Mesothelial cell of epicardium (in vitro differentiated cells): ENCODE measurements around the gene ZFAND2B. TPM values are rescaled to one million over a fixed set of nuclear protein-coding genes. Genes with fewer than 3 reads are reported as not detected.

Source experiments
- DNase-seq, 2 experiments: peaks; one replicate each; pipeline ENCODE4 v3.0.0; 2021; ENCODE audit warnings: low spot score in 2 of 2; ENCODE audit not compliant: unreplicated experiment in 2 of 2
- H3K27ac Mint-ChIP-seq: 2 replicates; pipeline ENCODE4 v1.8.0; 2021; ENCODE audit warnings: mixed read lengths
- H3K27me3 Mint-ChIP-seq: 2 replicates; pipeline ENCODE4 v1.8.0; 2021; ENCODE audit warnings: low read depth, mixed read lengths
- H3K36me3 Mint-ChIP-seq: 2 replicates; pipeline ENCODE4 v1.8.0; 2021; ENCODE audit warnings: mixed read lengths
- H3K4me1 Mint-ChIP-seq: 2 replicates; pipeline ENCODE4 v1.8.0; 2021; ENCODE audit warnings: mixed read lengths
- H3K4me3 Mint-ChIP-seq: 2 replicates; pipeline ENCODE4 v1.8.0; 2021; ENCODE audit warnings: mild to moderate bottlenecking, moderate library complexity, mixed read lengths
- H3K9me3 Mint-ChIP-seq: 2 replicates; pipeline ENCODE4 v1.8.0; 2021; ENCODE audit warnings: mixed read lengths
- total RNA-seq: library from RNA; stranded (reverse); gene quantifications from 3 replicates; pipeline ENCODE4 v1.2.1, GENCODE V29; 2021
- TF ChIP-seq, protein P1 (sequence below): fragments of 200-600 bp; sonication (generic); IDR thresholded peaks from one replicate; pipeline ENCODE4 v1.5.0; 2021; ENCODE audit warnings: antibody characterized with exemption; ENCODE audit not compliant: unreplicated experiment

Gene ZFAND2B
- total RNA-seq, 1 donor from 2014 or later, result 29.2 TPM

GRCh38 chr2:219214786-219215185 lies 8.2 kb downstream of the ZFAND2B start:
- TF ChIP-seq, protein P1, sequence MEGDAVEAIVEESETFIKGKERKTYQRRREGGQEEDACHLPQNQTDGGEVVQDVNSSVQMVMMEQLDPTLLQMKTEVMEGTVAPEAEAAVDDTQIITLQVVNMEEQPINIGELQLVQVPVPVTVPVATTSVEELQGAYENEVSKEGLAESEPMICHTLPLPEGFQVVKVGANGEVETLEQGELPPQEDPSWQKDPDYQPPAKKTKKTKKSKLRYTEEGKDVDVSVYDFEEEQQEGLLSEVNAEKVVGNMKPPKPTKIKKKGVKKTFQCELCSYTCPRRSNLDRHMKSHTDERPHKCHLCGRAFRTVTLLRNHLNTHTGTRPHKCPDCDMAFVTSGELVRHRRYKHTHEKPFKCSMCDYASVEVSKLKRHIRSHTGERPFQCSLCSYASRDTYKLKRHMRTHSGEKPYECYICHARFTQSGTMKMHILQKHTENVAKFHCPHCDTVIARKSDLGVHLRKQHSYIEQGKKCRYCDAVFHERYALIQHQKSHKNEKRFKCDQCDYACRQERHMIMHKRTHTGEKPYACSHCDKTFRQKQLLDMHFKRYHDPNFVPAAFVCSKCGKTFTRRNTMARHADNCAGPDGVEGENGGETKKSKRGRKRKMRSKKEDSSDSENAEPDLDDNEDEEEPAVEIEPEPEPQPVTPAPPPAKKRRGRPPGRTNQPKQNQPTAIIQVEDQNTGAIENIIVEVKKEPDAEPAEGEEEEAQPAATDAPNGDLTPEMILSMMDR, result no peak
- Mint-ChIP-seq H3K27ac (no peak overlapping the region), H3K36me3 (peaks cover 15% of the 10 kb centered on the region), H3K4me3 (no peak overlapping the region), H3K27me3 (no peaks in the 10 kb centered on the region), H3K4me1 (peaks cover 23% of the 10 kb centered on the region), H3K9me3 (no peaks in the 10 kb centered on the region)
- DNase-seq, result no peak

DNA sequence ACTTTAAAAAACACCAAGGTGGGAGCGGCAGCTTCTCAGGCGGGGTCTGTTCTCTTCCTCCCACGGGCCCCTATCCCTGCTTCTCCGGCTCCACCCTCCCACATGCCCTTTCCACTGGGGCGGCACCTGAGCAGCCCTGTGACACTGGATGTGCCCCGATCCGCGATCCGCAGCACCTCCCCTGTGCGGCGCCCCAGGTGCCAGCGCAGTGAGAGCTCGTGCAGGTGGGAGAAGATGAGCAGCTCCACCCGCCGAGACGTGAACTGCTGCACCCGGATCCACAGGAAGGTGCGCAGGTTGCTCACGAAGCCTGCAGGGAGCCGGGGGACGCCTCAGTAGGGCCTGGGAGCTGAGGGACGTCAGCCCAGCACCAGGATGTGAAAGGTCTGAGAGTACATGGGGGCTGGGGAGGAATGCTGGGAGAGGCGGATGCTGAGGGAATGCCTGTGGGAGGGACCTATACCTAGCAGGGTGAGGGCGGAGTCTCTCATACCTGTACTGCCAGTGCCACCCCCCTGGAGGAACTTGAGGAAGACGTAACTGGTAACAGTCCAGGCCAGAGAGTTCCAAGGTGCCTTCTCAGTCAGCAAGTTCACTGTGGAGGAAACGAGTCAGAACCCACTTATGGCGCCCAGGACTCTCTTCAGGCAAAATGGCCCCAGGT lies 9.4 kb downstream of the ZFAND2B start:
- Mint-ChIP-seq H3K36me3 (peaks cover 22% of the 10 kb centered on the region), H3K9me3 (no peaks in the 10 kb centered on the region), H3K27me3 (no peaks in the 10 kb centered on the region), H3K4me3 (no peak overlapping the region), H3K4me1 (peaks cover 23% of the 10 kb centered on the region), H3K27ac (no peak overlapping the region)
- TF ChIP-seq, protein P1, result no peak
- no peak for DNase-seq

- DNase-seq, result no peak
- no peak overlapping the region for H3K27ac Mint-ChIP-seq
- no peaks in the 10 kb centered on the region for H3K9me3 Mint-ChIP-seq
- H3K36me3 Mint-ChIP-seq, result peaks cover 26% of the 10 kb centered on the region
- H3K27me3 Mint-ChIP-seq, result no peaks in the 10 kb centered on the region
- H3K4me1 Mint-ChIP-seq, result peaks cover 23% of the 10 kb centered on the region
- TF ChIP-seq, protein P1, result no peak
- H3K4me3 Mint-ChIP-seq, result peak overlapping the region; percentile 34
These were observed 9.9 kb downstream of the ZFAND2B start for GRCh38 chr2:219216535-219216915.

DNA sequence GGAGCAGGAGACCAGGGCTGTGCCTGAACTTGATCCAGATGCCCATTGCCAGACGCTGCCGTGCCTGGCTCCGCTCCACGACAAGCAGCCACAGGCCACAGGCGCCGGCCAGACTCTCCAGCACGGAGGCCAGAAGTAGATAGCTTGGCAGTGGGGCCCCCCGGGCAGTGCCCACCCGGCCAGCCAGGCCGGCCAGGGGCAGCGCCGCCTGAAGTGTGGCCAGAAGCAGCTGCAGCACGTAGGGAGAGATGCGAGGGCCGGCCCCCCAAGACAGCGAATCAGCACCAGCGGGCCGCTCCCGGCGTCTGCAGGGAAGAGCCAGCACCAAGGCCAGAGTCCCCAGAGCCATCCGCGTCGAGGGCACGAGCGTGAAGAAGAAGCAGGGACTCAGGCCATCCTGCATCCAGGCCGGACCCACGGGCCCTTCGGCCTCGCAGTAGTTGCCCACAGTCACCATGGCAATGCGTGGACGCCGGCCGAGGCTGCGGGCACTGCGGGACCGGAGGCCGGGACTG lies 11.7 kb downstream of the ZFAND2B start:
- TF ChIP-seq, protein P1, result no peak
- Mint-ChIP-seq H3K36me3 (peaks cover 25% of the 10 kb centered on the region), H3K9me3 (no peaks in the 10 kb centered on the region), H3K4me3 (peak overlapping the region; percentile 81), H3K4me1 (peaks cover 23% of the 10 kb centered on the region), H3K27ac (peak overlapping the region; percentile 97), H3K27me3 (no peaks in the 10 kb centered on the region)
- peak in 1 of 2 experiments; percentile 74 for DNase-seq

- peak within 1 kb of the TSS; percentile 97 for H3K27ac Mint-ChIP-seq
- DNase-seq, result peak; percentile 91 to 95
- H3K36me3 Mint-ChIP-seq, result peaks cover 26% of the 10 kb centered on the region
- TF ChIP-seq, protein P1, result no peak
- peaks cover 23% of the 10 kb centered on the region for H3K4me1 Mint-ChIP-seq
- H3K9me3 Mint-ChIP-seq, result no peaks in the 10 kb centered on the region
- H3K27me3 Mint-ChIP-seq, result no peaks in the 10 kb centered on the region
- H3K4me3 Mint-ChIP-seq, result peak within 1 kb of the TSS; percentile 81
These were observed 12.4 kb downstream of the ZFAND2B start, which contains the start of gene ABCB6 for GRCh38 chr2:219218732-219219701. Gene ABCB6, minus strand, starts transcription at chr2:219218958. Its CDS starts 285 bp downstream, at chr2:219218673.
